OCI-LY3 (cell line): ENCODE data around the gene MMP8.

Experiments
- H2AFZ ChIP-seq: fragments of 200-600, 300-600 bp; shearing (Covaris generic); 2 replicates; pipeline ENCODE4 v1.6.0; 2014; ENCODE audit warnings: antibody characterized with exemption, low read depth, low read length
- H3K27ac ChIP-seq: fragments of 200-600, 300-600 bp; sonication (generic); 2 replicates; pipeline ENCODE4 v1.5.1; 2014; ENCODE audit warnings: mild to moderate bottlenecking, low read length, moderate library complexity, mixed read lengths
- H3K27me3 ChIP-seq: fragments of 200-600, 300-600 bp; sonication (generic); 2 replicates; pipeline ENCODE4 v1.6.1; 2014; ENCODE audit warnings: low read depth, low read length, mixed read lengths
- H3K36me3 ChIP-seq: fragments of 200-600, 300-600 bp; sonication (generic); replicated peaks from 2 replicates; pipeline ENCODE3; 2014; ENCODE audit warnings: low read depth, low read length, mixed read lengths
- H3K4me1 ChIP-seq: fragments of 300-600, 200-600 bp; sonication (generic); 2 replicates; pipeline ENCODE4 v1.6.1; 2014; ENCODE audit warnings: low read length, mixed read lengths
- H3K4me2 ChIP-seq: fragments of 200-600, 300-600 bp; sonication (generic); 2 replicates; pipeline ENCODE4 v1.6.1; 2014; ENCODE audit warnings: low read length, mixed read lengths
- H3K4me3 ChIP-seq: fragments of 300-600, 200-600 bp; sonication (generic); 2 replicates; pipeline ENCODE4 v1.5.1; 2014; ENCODE audit warnings: antibody characterized with exemption, mild to moderate bottlenecking, low read length, moderate library complexity
- H3K79me2 ChIP-seq: fragments of 300-600, 200-600 bp; shearing (Covaris generic); 2 replicates; pipeline ENCODE4 v1.6.1; 2014; ENCODE audit warnings: mild to moderate bottlenecking, low read length, mixed read lengths
- H3K9ac ChIP-seq: fragments of 300-600, 200-600 bp; shearing (Covaris generic); 2 replicates; pipeline ENCODE4 v1.6.0; 2014; ENCODE audit warnings: mild to moderate bottlenecking, low read length, moderate library complexity
- H3K9me3 ChIP-seq: fragments of 200-600, 300-600 bp; shearing (Covaris generic); 2 replicates; pipeline ENCODE4 v1.6.1; 2014; ENCODE audit warnings: low read length, mixed read lengths; ENCODE audit not compliant: insufficient read depth
- H4K20me1 ChIP-seq: fragments of 200-600, 300-600 bp; sonication (generic); 2 replicates; pipeline ENCODE4 v1.6.1; 2016; ENCODE audit warnings: low read length, mixed read lengths; ENCODE audit not compliant: insufficient read depth
- CTCF ChIP-seq: fragments of 200-600, 300-600 bp; sonication (generic); IDR thresholded peaks from 2 replicates; pipeline ENCODE4 v1.5.1; 2014; ENCODE audit warnings: antibody characterized with exemption, low read length, low read depth
- EZH2phosphoT487 ChIP-seq: fragments of 200-600 bp; shearing (Covaris generic); IDR thresholded peaks from 2 replicates; pipeline ENCODE4 v1.6.1; 2018; ENCODE audit warnings: antibody characterized with exemption, mixed run types, low read depth

The MMP8 gene

GRCh38 chr11:102709201-102709945 is 15.4 kb downstream of the MMP8 start:
- no peaks in the 10 kb centered on the region for H3K27me3 ChIP-seq
- no peaks in the 10 kb centered on the region for H3K79me2 ChIP-seq
- H3K9ac ChIP-seq = no peak overlapping the region
- no peaks in the 10 kb centered on the region for H3K4me1 ChIP-seq
- H3K36me3 ChIP-seq = no peaks in the 10 kb centered on the region
- H3K4me2 ChIP-seq = no peak overlapping the region
- TF ChIP-seq EZH2phosphoT487 (no peak), CTCF (no peak)
- no peak overlapping the region for H3K27ac ChIP-seq
- no peaks in the 10 kb centered on the region for H3K9me3 ChIP-seq
- no peak overlapping the region for H3K4me3 ChIP-seq
- no peak overlapping the region for H2AFZ ChIP-seq
- H4K20me1 ChIP-seq = no peaks in the 10 kb centered on the region

GRCh38 chr11:102708654-102709053 is 16.1 kb downstream of the MMP8 start:
- no peak overlapping the region for H3K9ac ChIP-seq
- H3K79me2 ChIP-seq = no peaks in the 10 kb centered on the region
- no peak overlapping the region for H3K27ac ChIP-seq
- no peaks in the 10 kb centered on the region for H3K27me3 ChIP-seq
- no peak overlapping the region for H3K4me3 ChIP-seq
- TF ChIP-seq EZH2phosphoT487 (no peak), CTCF (no peak)
- H2AFZ ChIP-seq = no peak overlapping the region
- no peaks in the 10 kb centered on the region for H3K4me1 ChIP-seq
- no peaks in the 10 kb centered on the region for H3K36me3 ChIP-seq
- H3K4me2 ChIP-seq = no peak overlapping the region
- H4K20me1 ChIP-seq = no peaks in the 10 kb centered on the region
- H3K9me3 ChIP-seq = no peaks in the 10 kb centered on the region

- H3K9ac ChIP-seq = no peak within 1 kb of the TSS
- no peaks in the 10 kb centered on the region for H3K36me3 ChIP-seq
- no peaks in the 10 kb centered on the region for H3K79me2 ChIP-seq
- no peak within 1 kb of the TSS for H3K4me3 ChIP-seq
- no peaks in the 10 kb centered on the region for H3K4me1 ChIP-seq
- H3K27me3 ChIP-seq = no peaks in the 10 kb centered on the region
- no peak for TF ChIP-seq EZH2phosphoT487
- TF ChIP-seq CTCF = no peak
- H2AFZ ChIP-seq = no peak within 1 kb of the TSS
- H3K27ac ChIP-seq = no peak within 1 kb of the TSS
- H3K9me3 ChIP-seq = no peaks in the 10 kb centered on the region
- no peak within 1 kb of the TSS for H3K4me2 ChIP-seq
- H4K20me1 ChIP-seq = no peaks in the 10 kb centered on the region
These were observed 19.1 kb downstream of the MMP8 start, which contains the start of gene MMP27 for GRCh38 chr11:102705626-102706025. TSS of gene MMP27 (minus strand) at chr11:102705769. CDS start at chr11:102705714, 55 bp downstream.

GRCh38 chr11:102704841-102705240 is 19.9 kb downstream of the MMP8 start:
- no peaks in the 10 kb centered on the region for H3K9me3 ChIP-seq

More at GRCh38 chr11:102704841-102705240, 19.9 kb downstream of the MMP8 start:
- no peak for TF ChIP-seq EZH2phosphoT487
- TF ChIP-seq CTCF = no peak
- Histone ChIP-seq H2AFZ (no peak overlapping the region), H3K27me3 (no peaks in the 10 kb centered on the region), H3K4me2 (no peak overlapping the region), H3K79me2 (no peaks in the 10 kb centered on the region), H3K36me3 (no peaks in the 10 kb centered on the region), H3K4me1 (no peaks in the 10 kb centered on the region), H3K27ac (no peak overlapping the region), H3K4me3 (no peak overlapping the region), H4K20me1 (no peaks in the 10 kb centered on the region), H3K9ac (no peak overlapping the region)
